ENCODE data around the gene UNKL.

DNA sequence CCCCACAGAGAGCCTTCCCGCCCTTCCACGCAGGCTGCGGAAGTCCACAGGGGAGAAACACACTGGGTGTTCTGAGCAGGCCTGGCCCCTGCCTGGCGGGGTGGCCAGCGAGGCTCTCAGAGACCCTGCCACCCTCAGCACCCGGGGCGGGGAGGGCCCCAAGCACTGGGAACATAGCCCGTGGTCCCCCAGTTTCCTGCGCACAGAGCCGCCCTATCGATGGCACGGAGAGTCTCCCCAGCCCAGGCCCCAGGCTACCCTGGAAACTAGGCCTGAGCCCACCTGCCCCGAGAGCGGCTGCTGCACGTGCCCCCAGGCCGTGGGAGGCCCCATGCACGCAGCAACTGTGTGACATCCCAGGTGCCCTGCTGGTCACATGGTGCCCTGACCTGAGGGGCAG, 40.1 kb upstream of the UNKL start:
- TF ChIP-seq, protein P1, sequence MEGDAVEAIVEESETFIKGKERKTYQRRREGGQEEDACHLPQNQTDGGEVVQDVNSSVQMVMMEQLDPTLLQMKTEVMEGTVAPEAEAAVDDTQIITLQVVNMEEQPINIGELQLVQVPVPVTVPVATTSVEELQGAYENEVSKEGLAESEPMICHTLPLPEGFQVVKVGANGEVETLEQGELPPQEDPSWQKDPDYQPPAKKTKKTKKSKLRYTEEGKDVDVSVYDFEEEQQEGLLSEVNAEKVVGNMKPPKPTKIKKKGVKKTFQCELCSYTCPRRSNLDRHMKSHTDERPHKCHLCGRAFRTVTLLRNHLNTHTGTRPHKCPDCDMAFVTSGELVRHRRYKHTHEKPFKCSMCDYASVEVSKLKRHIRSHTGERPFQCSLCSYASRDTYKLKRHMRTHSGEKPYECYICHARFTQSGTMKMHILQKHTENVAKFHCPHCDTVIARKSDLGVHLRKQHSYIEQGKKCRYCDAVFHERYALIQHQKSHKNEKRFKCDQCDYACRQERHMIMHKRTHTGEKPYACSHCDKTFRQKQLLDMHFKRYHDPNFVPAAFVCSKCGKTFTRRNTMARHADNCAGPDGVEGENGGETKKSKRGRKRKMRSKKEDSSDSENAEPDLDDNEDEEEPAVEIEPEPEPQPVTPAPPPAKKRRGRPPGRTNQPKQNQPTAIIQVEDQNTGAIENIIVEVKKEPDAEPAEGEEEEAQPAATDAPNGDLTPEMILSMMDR (IDR thresholded peaks at IDR 0.05; ENCODE audit: insufficient read depth, low read length, poor library complexity, severe bottlenecking), result no peak
- TF ChIP-seq EZH2phosphoT487 (conservative IDR thresholded peaks at IDR 0.05; ENCODE audit: low read length), result no peak
